Activated T-cell treated with anti-CD3 and anti-CD28 coated beads, Interleukin-2, amount 50 U/mL, for 72 hours (primary cell): ENCODE data around the gene P4HA2. TPM values are rescaled to one million over a fixed set of nuclear protein-coding genes. Genes with fewer than 3 reads are reported as not detected.
"Not testable (repeated sequence)": the region's sequence is repeated elsewhere in the genome, so short reads cannot be mapped to it uniquely, and the experiment has no call there.

Experiments used
- ATAC-seq, 2 donors: fragments of 150-1000 bp; cut with Tn5 transposase; replicated peaks in 1 of 2; 2 replicates each; pipeline ENCODE4 v1.10.0; 2021; ENCODE audit warnings: moderate library complexity in 2 of 2, mild to moderate bottlenecking in 1 of 2
- DNase-seq, 2 donors: peaks; one replicate each; pipeline ENCODE4 v3.0.0; 2021 to 2022; ENCODE audit warnings: mixed read lengths in 1 of 2
- H3K27ac Mint-ChIP-seq: one replicate; pipeline ENCODE4 v1.8.0; 2022; ENCODE audit warnings: mild to moderate bottlenecking, moderate library complexity, mixed read lengths
- H3K27me3 Mint-ChIP-seq: one replicate; pipeline ENCODE4 v1.8.0; 2022; ENCODE audit warnings: low read depth, mixed read lengths
- H3K36me3 Mint-ChIP-seq, 2 donors: one replicate each; pipeline ENCODE4 v1.8.0; 2022; ENCODE audit warnings: mixed read lengths in 2 of 2, mild to moderate bottlenecking in 1 of 2; ENCODE audit not compliant: insufficient read depth in 2 of 2
- H3K4me1 Mint-ChIP-seq: one replicate; pipeline ENCODE4 v1.8.0; 2022; ENCODE audit warnings: low read depth, mixed read lengths
- H3K4me3 Mint-ChIP-seq, 2 donors: one replicate each; pipeline ENCODE4 v1.8.0; 2022; ENCODE audit warnings: mild to moderate bottlenecking in 2 of 2, mixed read lengths in 2 of 2, moderate library complexity in 2 of 2
- H3K9me3 Mint-ChIP-seq, 2 donors: one replicate each; pipeline ENCODE4 v1.8.0; 2022; ENCODE audit warnings: mixed read lengths in 2 of 2
- total RNA-seq, 2 donors: library from RNA; stranded (reverse); gene quantifications; one replicate each; pipeline ENCODE4 v1.2.3, GENCODE V29; 2022

The P4HA2 gene
- total RNA-seq, 2 donors from 2014 or later: 3.2 to 5.9 TPM

- Mint-ChIP-seq H3K36me3 (peaks cover 11 to 12% of the 10 kb centered on the region in 2 donors), H3K27me3 (peaks cover 23% of the 10 kb centered on the region), H3K9me3 (peaks cover 13 to 21% of the 10 kb centered on the region in 2 donors)
- not testable (repeated sequence) for H3K4me3 Mint-ChIP-seq, H3K4me1 Mint-ChIP-seq, DNase-seq, H3K27ac Mint-ChIP-seq, ATAC-seq
These were observed 82.3 kb downstream of the P4HA2 start for GRCh38 chr5:132145326-132145725.

GRCh38 chr5:132143148-132143547 lies 84.5 kb downstream of the P4HA2 start:
- DNase-seq: no peak
- Mint-ChIP-seq H3K27me3 (peaks cover 30% of the 10 kb centered on the region), H3K27ac (no peak overlapping the region), H3K4me3 (no peak overlapping the region), H3K4me1 (no peaks in the 10 kb centered on the region), H3K9me3 (peaks cover 21 to 26% of the 10 kb centered on the region in 2 donors), H3K36me3 (peaks cover 16 to 19% of the 10 kb centered on the region in 2 donors)
- no peak for ATAC-seq

GRCh38 chr5:132142459-132142858 lies 85.2 kb downstream of the P4HA2 start:
- Mint-ChIP-seq H3K36me3 (peaks cover 16 to 19% of the 10 kb centered on the region in 2 donors), H3K27ac (no peak overlapping the region), H3K27me3 (peaks cover 35% of the 10 kb centered on the region), H3K4me1 (no peaks in the 10 kb centered on the region), H3K9me3 (peaks cover 21 to 26% of the 10 kb centered on the region in 2 donors), H3K4me3 (no peak overlapping the region)
- ATAC-seq (no peak), DNase-seq (no peak)

Other genes starting within 250 kb of the P4HA2 start
- 1 to 10 TPM; 5.9 to 8.2 TPM for gene ACSL6, start 216.2 kb downstream of the P4HA2 start, total RNA-seq
- 1 to 10 TPM; 6.2 to 8.9 TPM for gene IL3, start 167.2 kb downstream of the P4HA2 start, total RNA-seq
- gene CSF2, start 154.1 kb downstream of the P4HA2 start, total RNA-seq: 10 to 100 TPM; 31.1 to 50.7 TPM
- gene PDLIM4, start 29.8 kb upstream of the P4HA2 start, total RNA-seq: 1 to 10 TPM in 1 of 2 donors, under 1 TPM in 1; 0.79 to 1.2 TPM
- gene SLC22A4, start 66.5 kb upstream of the P4HA2 start, total RNA-seq: 1 to 10 TPM; 1.8 to 2.9 TPM
- gene SLC22A5, start 141.9 kb upstream of the P4HA2 start, total RNA-seq: 1 to 10 TPM; 7.0 to 7.4 TPM